SIG-M5 (cell line): ENCODE results near the gene HIGD1A.

ENCODE experiments used
- DNase-seq: peaks from one replicate; lab custom pipeline; 2025; lab: John Stamatoyannopoulos, UW

HIGD1A gene

GRCh38 chr3:42755681-42756578 lies 48.4 kb downstream of the HIGD1A start:
- DNase-seq = no peak

DNA sequence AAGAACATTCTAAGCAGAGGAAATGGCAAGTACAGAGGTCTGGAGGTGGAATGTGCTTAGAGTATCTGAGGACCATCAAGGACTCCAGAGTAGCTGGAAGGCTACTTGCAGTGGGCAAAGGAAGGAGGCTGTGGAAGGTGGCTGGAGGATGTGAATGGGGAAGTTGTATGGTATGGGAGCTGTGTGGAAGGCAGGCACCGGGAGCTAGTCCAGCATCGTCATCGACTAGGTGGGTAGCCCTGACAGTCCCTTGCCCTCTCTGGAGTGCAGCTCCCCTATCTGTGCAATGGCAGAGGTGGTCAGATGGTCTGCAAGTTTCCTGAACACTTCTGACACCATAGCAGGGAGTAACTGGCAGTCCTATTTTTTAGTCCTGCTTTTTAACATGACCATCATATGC lies 50.5 kb downstream of the HIGD1A start:
- DNase-seq = no peak

- no peak for DNase-seq
Observed at GRCh38 chr3:42752961-42753360, 51.3 kb downstream of the HIGD1A start.

DNA sequence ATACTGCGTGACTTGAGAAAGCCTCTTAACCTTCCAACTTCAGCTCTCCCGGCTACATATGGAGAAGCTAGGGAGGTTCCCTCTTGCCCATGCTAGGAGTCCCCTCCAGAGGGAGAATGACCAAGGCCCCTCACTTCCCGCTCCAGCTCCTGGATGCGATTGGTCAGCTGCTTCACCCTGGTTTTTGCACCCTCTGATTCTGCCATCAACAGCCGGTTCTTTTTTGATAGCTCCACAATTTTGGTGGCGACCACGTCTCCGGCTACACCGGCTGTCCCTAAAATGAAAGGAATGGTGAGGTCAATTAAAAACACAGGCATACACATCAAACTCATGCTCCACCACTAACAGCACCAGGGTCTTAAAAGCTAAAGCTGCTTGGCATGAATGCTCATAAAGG lies 51.8 kb downstream of the HIGD1A start:
- DNase-seq = no peak

DNA sequence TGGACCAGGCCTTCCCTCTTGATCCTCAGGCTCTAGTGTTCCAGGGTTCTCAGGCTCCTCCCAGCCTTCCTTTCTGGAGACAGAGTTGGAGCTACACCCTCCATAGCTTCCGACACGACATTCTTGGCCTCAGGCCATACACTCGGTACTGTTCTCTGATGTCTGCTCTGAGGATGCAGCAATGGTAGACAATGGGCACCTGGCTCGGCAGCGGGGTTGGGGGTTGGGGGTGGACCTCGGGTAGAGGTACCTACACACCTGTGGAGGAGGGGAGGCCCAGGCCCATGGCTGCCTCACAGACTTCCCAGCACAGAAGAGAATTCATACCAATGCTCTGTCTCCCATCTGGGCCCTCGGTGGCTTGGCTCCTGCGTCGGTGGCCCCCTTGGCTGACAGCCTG lies 52.7 kb downstream of the HIGD1A start:
- DNase-seq = no peak

- DNase-seq = no peak
Observed at GRCh38 chr3:42750834-42751233, 53.5 kb downstream of the HIGD1A start.

DNA sequence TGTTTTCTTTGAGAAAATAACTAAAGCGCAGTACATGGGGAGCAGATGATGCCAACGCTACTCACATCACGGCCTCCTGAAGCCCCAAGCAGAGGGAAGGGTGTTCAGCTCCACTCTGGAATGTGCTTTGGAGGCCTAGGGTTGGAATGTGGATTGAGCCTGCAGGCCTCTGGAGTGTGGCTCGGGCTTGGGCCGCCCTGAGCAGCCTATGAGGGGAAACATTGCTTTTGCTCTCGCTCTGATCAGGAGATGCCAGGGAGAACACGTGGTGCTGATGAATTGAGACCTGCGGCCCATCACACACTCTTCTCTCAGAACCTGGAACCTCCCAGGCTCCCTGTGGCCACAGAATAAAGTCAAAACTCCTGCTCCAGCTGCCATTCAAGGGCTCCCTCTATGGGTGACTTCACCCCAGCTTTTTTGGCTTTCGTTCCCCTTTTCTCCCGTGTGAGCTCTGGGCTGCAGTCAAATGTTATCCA lies 54.5 kb downstream of the HIGD1A start:
- DNase-seq = no peak

DNA sequence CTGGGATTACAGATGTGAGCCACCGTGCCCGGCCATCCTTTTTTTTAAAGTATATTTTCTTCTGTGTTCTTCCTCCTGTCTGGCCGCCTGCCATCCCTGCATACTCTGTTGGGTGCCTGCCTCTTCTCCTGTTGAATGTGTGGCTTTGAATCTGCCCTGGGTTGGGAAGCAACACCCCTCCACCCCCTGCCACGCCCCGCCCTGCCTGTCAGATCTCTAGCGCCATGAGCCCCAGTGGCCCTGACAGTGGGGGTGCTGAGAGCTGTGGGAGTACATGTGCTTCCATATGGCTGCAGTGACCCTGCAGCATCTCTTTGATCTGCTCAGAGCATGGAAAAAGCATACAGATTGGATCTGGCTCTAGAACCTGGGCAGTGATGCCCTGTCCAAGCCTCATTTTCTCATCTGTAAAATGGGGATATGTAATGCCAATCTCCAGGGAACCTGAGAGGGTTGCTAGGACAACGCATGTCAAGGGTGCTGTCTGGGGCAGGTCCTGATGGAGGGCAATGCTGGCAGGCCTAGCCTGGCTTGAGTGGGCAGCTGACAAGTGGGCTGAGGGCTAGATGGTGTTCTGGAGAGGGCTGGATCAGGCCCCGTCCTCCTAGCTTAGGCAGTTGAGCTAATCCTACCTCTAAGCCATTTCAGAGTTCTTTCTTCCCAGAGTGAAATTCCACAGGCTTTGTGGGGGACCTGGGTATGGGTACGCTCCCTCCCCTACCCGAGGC lies 55.1 kb downstream of the HIGD1A start:
- no peak for DNase-seq

DNA sequence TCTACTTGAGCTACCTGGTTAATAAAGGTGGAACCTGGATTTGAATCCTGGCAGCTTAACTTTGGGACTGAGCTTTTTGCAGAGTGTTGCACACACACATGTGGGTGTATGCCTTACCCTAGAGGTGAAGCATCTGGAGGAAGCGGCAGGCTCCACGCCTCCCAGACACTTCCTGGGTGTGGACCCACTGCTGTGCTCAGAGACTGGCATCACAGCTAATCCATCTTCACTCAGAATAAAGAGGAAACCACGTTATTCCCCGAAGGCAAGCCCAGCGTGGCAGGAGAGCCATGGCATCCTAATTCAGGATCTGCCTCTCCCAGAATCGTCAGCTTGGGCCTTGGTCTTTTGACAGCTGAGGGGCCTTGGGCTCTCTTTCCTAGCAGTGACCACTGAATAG lies 56.7 kb downstream of the HIGD1A start:
- no peak for DNase-seq

DNA sequence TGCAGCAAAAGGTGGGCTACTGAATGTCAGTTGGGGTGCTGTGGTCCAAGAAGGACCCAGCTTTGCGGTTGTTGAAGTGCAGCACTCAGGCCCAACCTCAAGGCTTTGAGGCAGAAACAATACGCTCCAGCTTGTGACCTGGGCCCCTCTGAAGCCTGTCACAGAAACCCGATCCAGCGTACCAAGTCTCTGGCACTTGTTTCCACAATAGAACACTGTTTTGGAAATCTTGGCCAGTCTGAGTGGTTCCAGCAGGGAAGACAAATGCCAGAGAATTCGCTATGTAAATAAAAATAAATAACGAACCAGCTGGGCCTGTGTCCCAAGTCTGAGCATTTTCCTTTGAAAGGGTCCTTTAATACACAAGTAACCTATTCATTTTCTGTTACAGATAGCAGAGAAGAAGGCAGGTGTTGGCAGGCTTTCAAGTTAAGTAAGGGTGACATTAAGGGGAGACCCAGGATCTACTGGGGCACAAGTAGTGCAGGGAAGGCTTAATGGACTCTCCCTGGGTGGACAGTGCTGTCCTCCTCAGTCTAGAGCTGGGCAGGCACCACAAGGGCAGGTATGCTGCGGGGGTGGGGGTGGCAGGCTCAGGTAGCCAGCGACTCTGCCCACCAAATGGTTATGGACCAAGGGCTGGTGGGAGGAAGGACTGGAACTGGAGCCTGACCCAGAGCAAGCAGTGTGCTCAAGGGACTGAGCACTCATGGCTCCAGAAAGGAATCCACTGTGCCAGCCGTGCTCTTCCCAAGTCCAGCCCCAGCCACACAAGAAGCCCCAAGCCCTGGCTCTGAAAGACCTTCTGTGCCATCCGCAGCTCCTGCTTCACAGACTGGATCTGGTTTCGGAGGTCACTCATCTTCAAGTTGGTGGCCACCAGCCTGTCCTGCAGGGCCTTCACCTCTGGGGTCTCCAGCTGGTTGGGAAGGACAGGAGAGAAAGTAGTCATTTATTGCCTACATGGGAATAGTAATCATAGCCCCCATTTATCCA lies 57.5 kb downstream of the HIGD1A start:
- DNase-seq = no peak

GRCh38 chr3:42745776-42746454 lies 58.4 kb downstream of the HIGD1A start:
- no peak for DNase-seq

DNA sequence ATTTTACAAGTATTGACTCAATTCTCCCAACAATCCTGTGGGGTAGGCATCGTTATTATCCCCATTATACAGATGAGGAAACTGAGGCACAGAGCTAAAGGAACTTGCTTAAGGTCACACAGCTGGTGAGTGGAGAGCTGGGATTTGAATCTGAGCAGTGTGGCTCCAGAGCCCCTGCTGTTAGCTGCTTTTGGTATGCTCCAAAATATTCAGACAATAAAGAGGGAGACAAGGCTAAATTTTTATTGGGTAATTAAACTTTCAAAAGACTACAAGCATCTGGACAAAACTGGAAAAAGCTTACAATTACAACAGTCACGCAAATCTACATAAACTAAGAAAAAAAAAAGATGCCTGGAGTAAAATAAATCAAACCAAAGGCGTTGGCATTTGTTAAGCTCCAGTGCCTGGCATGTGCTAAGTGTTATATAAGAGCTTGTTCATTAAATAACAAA lies 59.0 kb downstream of the HIGD1A start:
- no peak for DNase-seq

DNA sequence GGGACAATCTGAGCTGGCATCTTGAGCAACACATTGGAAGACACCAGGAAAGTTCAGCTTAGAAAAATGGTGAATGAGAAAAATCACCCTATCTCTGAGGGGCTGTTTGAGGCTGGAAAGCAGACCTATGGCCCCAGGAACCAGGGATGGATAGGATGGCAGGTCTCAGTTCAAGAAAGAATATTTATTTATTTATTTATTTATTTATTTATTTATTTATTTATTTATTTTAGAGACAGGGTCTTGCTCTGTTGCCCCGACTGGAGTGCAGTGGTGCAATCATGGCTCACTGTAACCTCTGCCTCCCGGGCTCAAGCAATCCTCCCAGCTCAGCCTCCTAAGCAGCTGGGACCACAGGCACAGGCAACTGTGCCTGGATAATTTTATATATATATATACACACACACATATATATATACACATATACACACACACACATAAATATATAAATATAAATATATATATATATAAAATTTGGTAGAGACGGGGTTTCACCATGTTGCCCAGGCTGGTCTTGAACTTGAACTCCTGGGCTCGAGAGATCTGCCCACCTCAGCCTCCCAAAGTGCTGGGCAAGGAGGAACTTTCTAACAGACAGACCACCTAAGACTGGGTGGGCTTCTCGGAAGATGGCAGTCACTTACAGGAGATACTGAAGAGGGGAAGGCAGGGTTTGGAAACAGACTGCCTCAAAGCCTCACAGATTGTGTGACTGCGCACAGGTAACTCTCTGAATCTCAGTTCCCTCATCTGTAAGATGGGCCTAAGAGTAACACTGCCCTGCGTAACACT lies 60.9 kb downstream of the HIGD1A start:
- no peak for DNase-seq

- DNase-seq = no peak
Observed at GRCh38 chr3:42742688-42743087, 61.6 kb downstream of the HIGD1A start.

- DNase-seq = no peak
Observed at GRCh38 chr3:42742259-42742658, 62.0 kb downstream of the HIGD1A start.

DNA sequence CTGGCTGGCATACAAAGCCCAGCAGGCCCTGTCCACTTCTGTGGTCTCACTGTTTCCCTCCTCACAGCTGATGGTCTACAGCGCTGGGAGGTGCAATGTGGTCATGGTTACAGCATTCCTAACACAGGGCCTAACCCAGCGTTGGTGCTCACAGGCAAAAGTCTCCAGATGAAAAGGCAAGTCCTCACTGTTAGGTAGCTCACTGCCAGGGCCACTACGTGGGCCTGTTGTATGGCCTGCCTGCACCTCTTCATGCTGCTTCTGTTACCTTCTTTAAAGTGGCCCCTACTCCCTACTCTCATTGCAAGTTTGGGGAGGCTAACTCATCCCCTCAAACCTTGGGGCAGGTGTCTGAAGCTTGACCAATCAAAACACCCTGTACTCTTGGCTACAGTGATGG lies 62.5 kb downstream of the HIGD1A start:
- no peak for DNase-seq

GRCh38 chr3:42739401-42740158 lies 64.7 kb downstream of the HIGD1A start:
- no peak for DNase-seq

DNA sequence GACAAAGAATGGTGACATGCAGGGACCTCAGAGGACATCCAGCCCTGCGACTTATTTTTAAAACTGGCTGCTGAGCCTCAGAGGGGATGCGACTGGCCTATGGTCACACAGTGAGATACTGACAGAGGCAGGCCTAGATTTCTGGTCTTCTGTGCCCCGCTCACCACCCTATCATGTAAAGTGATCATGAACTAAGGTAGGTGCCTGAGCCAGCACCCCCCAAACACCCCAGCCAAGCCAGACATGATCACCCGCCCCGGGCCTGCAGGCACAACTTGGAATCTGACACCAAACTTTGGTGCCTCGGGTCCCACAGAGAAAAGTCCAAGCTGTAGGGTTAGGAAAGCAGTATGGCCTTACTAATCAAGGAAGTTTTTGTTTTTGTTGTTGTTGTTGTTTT lies 67.8 kb downstream of the HIGD1A start:
- no peak for DNase-seq

GRCh38 chr3:42736081-42736480 lies 68.2 kb downstream of the HIGD1A start:
- no peak for DNase-seq

GRCh38 chr3:42735615-42736014 lies 68.7 kb downstream of the HIGD1A start:
- no peak for DNase-seq
